Measurements from ENCODE around the gene CACNG1. TPM values are rescaled to one million over a fixed set of nuclear protein-coding genes. Genes with fewer than 3 reads are reported as not detected.

Gene CACNG1, protein sequence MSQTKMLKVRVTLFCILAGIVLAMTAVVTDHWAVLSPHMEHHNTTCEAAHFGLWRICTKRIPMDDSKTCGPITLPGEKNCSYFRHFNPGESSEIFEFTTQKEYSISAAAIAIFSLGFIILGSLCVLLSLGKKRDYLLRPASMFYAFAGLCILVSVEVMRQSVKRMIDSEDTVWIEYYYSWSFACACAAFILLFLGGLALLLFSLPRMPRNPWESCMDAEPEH
- not detected for total RNA-seq

DNA sequence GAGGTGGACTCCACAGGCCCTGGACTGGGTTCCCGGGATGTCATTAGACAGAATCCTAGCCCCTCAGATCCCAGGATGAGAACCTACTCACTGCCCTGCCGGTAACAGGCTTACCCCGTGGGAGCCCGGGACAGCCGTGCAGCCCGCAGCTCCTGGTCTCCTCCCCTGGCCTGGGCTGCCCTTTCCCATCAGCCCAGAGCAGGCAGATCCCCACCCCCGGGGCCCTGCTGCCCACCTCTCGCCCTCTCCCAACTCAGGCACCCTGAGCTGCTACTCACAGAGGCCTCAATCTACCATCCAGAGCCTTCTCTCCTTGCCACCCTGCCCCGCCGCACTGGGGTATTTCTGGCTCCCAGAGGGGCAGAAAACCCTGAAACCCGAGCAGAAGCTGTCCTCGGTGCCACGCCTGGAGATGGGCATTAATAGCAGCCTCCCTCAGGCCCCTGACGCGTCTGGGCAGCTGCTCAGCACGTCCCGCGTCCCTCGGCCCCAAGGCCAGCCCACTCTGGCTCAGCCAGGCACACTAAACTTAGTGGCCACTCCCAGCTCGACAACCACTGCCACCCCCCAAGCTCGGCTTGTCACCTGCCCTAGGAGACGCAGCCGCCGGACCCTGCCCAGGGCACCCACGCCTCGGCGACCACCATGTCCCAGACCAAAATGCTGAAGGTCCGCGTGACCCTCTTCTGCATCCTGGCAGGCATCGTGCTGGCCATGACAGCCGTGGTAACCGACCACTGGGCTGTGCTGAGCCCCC is at the start of gene CACNG1:
CACNG1 (plus strand) TSS at position 539 of the 757 bp plus-strand sequence; CDS start at position 646, 107 bp downstream.
- TF ChIP-seq, protein P1, sequence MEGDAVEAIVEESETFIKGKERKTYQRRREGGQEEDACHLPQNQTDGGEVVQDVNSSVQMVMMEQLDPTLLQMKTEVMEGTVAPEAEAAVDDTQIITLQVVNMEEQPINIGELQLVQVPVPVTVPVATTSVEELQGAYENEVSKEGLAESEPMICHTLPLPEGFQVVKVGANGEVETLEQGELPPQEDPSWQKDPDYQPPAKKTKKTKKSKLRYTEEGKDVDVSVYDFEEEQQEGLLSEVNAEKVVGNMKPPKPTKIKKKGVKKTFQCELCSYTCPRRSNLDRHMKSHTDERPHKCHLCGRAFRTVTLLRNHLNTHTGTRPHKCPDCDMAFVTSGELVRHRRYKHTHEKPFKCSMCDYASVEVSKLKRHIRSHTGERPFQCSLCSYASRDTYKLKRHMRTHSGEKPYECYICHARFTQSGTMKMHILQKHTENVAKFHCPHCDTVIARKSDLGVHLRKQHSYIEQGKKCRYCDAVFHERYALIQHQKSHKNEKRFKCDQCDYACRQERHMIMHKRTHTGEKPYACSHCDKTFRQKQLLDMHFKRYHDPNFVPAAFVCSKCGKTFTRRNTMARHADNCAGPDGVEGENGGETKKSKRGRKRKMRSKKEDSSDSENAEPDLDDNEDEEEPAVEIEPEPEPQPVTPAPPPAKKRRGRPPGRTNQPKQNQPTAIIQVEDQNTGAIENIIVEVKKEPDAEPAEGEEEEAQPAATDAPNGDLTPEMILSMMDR (IDR thresholded peaks at IDR 0.05; ENCODE audit: low read depth), result no peak

DNA sequence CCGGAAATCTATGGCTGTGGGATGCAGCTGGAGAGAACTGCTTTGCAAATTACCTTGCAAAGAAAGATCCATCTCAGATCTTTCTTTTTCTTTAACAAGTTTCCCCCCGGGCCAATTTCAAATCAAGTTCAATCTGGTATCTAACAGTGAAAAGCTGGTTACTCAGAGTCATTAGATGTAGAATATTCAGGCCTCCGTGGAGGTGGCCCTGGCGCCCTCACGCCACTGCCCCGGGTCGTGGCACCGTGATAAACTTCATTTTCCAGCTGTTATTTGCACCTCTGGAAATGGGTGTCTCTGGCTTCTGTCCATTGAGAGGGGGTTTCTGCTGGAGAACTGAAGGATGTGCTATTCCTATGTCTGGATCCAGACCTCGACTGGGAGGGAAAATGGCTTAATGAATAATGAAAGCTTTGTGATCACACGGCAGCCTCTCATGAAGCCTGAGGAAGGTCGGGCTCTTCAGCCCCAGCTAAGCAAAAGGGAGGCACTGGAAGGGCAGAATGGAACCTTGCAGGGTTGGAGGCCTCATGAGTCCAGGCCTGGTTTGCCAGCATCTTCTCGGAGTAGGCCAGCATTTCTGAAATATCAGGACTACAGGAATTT is 49.3 kb upstream of the CACNG1 start:
- TF ChIP-seq, protein P1 (IDR thresholded peaks at IDR 0.05; ENCODE audit: low read depth), result no peak

DNA sequence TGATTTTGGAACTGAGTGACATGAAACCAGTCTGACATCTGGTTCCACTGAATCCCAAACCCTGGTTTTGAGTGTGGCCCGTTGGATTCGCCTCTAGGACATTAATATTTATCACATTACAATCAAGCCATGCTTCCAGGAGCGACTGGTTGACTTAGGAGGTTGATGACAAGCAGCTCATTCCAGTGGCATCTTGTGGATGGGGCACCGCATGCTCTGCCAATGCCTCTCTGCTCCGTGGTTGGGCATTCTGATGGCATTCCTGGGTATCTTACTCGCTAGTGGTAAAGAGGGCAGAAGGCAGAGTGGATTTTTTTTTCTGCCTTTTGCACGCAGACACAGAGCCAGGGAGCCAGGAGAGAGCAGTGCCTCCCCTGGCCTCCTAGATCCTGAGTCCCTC is 48.4 kb upstream of the CACNG1 start:
- TF ChIP-seq, protein P1 (IDR thresholded peaks at IDR 0.05; ENCODE audit: low read depth), result no peak

DNA sequence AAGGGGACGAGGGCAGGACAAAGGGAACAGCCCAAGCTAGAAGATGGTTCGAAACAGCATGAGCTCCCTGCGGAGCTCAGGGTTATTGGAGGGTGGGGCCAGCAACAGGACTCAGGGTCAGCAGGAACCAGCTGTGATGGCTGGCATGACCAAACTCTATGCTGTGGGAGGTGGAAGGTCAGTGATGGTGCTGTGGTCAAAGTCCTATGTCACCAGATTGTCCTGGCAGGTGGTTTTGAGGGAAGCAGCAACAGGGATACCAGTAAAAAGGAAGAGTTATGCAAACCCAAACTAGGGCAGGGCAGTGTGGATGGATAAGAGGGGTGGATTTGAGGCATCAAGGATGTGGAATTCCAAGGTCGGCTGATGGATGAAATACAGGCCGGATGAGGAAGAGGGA is 47.4 kb upstream of the CACNG1 start:
- TF ChIP-seq, protein P1 (IDR thresholded peaks at IDR 0.05; ENCODE audit: low read depth), result no peak

DNA sequence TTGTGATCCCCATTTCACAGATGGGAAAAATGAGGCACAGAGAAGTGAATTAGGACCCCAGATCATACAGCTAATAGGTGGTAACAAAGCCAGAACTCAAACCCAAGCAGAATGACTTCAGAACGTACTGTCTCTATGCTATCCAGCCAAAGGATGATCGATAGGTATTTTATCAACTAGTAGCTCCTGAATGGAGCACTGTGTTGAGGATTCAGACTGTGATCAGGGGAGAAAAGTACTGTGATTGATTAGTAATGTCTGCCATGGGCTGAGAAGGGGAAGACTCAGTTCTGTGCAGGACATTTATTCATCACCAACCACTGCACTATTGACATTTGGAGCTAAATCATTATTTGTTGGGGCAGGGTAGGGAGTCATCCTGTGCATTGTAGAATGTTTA is 41.1 kb upstream of the CACNG1 start:
- TF ChIP-seq, protein P1 (IDR thresholded peaks at IDR 0.05; ENCODE audit: low read depth), result no peak

DNA sequence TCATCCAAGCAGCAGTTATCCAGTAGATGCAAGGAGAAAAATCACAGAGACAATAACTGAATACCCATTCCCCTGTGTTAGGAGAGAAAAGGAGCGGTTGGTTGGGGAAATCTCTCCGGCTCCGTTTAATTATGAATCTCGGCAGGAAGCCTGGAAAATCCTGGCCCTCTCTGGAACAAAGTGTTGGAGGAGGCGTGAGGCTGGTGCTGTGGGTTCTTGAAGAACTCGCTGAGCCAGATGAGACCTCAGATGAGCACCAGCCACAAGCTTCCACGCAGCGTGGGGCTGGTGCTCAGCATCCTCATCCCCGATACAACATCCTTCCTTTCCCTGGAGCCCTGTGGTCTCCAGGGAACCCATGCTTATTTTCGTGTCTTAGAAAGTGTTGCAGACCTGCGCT is 40.2 kb upstream of the CACNG1 start:
- TF ChIP-seq, protein P1 (IDR thresholded peaks at IDR 0.05; ENCODE audit: low read depth), result no peak

DNA sequence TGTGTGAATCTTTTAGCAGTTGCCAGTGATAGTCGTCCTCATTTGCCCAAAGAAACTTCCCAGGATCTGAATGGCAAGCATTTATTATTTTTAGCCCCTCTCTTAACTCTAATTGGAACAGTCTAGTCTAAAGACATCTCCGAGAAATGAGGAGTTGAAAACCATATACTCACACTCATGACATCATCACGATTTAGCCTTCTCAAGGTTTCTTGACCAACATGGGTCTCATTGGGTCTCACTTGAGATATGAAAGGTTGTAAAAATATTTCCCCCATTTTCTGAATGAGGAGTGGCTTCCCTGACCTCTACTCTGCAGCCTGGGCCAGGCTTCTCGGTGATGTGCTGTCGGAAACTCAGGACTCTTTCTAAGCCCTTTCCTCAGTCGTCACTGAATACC is 37.1 kb upstream of the CACNG1 start:
- TF ChIP-seq, protein P1 (IDR thresholded peaks at IDR 0.05; ENCODE audit: low read depth), result no peak
